Tibial nerve (tissue), 4 donors: ENCODE results near the gene ELOVL6. TPM values are rescaled to one million over a fixed set of nuclear protein-coding genes. Genes with fewer than 3 reads are reported as not detected.
A peak's percentile ranks its signal among the peaks of the same experiment; 100 is the strongest.

Experiments used
- DNase-seq, 2 donors: peaks; one replicate each; pipeline ENCODE4 v3.0.0-alpha.2; 2019; ENCODE audit warnings: low spot score in 2 of 2
- H3K27ac ChIP-seq, 4 donors: fragments of 200-600 bp; sonication (generic) in 3 of 4; one replicate each; pipeline ENCODE4 v1.5.1; 2017 to 2019; ENCODE audit warnings: mild to moderate bottlenecking in 1 of 4
- H3K27me3 ChIP-seq, 2 donors: fragments of 200-600 bp; sonication (generic) in 1 of 2; one replicate each; pipeline versions ENCODE4 v1.5.1 to v1.6.0; 2017 to 2019
- H3K36me3 ChIP-seq, 3 donors: fragments of 200-600 bp; sonication (generic); one replicate each; pipeline ENCODE4 v1.5.1; 2018 to 2019
- H3K4me1 ChIP-seq, 4 donors: fragments of 200-600 bp; sonication (generic) in 3 of 4; one replicate each; pipeline ENCODE4 v1.5.1; 2017 to 2019
- H3K4me3 ChIP-seq, 4 donors: fragments of 200-600 bp; sonication (generic) in 3 of 4; one replicate each; pipeline ENCODE4 v1.5.1; 2017 to 2019; ENCODE audit warnings: mild to moderate bottlenecking in 1 of 4, moderate library complexity in 1 of 4
- H3K9me3 ChIP-seq, 4 donors: fragments of 200-600 bp; sonication (generic) in 3 of 4; one replicate each; pipeline ENCODE4 v1.5.1; 2017 to 2019
- CTCF ChIP-seq, 5 experiments: fragments of 200-600 bp in 3 of 5; fragments of 450-650 bp in 2 of 5; sonication (generic) in 3 of 5; IDR thresholded peaks; one replicate each; pipeline ENCODE4 v1.5.1; 2016 to 2019; ENCODE audit warnings: antibody characterized with exemption in 5 of 5, mild to moderate bottlenecking in 3 of 5, moderate library complexity in 2 of 5
- EP300 ChIP-seq, 2 donors: sonication (generic); formaldehyde crosslinking; IDR thresholded peaks; one replicate each; pipeline ENCODE4 v1.6.1; 2017; ENCODE audit warnings: antibody characterized with exemption in 2 of 2, mild to moderate bottlenecking in 1 of 2
- POLR2A ChIP-seq, 2 donors: fragments of 450-650 bp; IDR thresholded peaks; one replicate each; pipeline ENCODE4 v1.6.1; 2017; ENCODE audit warnings: antibody characterized with exemption in 2 of 2, mild to moderate bottlenecking in 2 of 2, moderate library complexity in 2 of 2
- WGBS, 2 donors: methylation state at CpG; one replicate each; pipeline ENCODE4 v1.1.5; 2018; 5-methylcytosine and 5-hydroxymethylcytosine counted together
- total RNA-seq, 4 donors: library from RNA; depleted of rRNA; stranded (reverse); fragments of >200 nt; gene quantifications; one replicate each; pipeline ENCODE4 v1.1.0, GENCODE V29; 2016

ELOVL6 gene
- total RNA-seq, 4 donors from 2014 or later, result 3.1 to 8.4 (median 5.4) TPM

- 34 to 36% methylated on average over 8 of the region's 8 CpGs for WGBS, 2 donors
- DNase-seq, result no peak
- TF ChIP-seq POLR2A (IDR thresholded peaks at IDR 0.05) (no peak), CTCF (IDR thresholded peaks at IDR 0.05) (no peak), EP300 (IDR thresholded peaks at IDR 0.05) (no peak)
- peaks cover 0 to 9% (median 0%) of the 10 kb centered on the region in 4 donors for H3K4me1 ChIP-seq
- peaks cover 0 to 11% of the 10 kb centered on the region in 2 donors for H3K27me3 ChIP-seq
- H3K36me3 ChIP-seq, result no peaks in the 10 kb centered on the region
- no peak overlapping the region for H3K27ac ChIP-seq
- no peaks in the 10 kb centered on the region for H3K9me3 ChIP-seq
- no peak overlapping the region for H3K4me3 ChIP-seq
Observed at GRCh38 chr4:110033355-110034025, 164.9 kb downstream of the ELOVL6 start.

GRCh38 chr4:110032603-110033002 is 165.8 kb downstream of the ELOVL6 start:
- Histone ChIP-seq H3K27me3 (peaks cover 0 to 11% of the 10 kb centered on the region in 2 donors), H3K27ac (no peak overlapping the region), H3K4me1 (peaks cover 0 to 9% (median 0%) of the 10 kb centered on the region in 4 donors), H3K9me3 (no peaks in the 10 kb centered on the region), H3K4me3 (no peak overlapping the region), H3K36me3 (no peaks in the 10 kb centered on the region)
- TF ChIP-seq EP300 (IDR thresholded peaks at IDR 0.05) (peak in 1 of 2 donors; percentile 49), CTCF (IDR thresholded peaks at IDR 0.05) (no peak)
- 79 to 83% methylated on average over 7 of the region's 7 CpGs for WGBS, 2 donors
- peak; percentile 16 to 34 for DNase-seq

- 67 to 80% methylated on average over 3 of the region's 3 CpGs for WGBS, 2 donors
- TF ChIP-seq EP300 (IDR thresholded peaks at IDR 0.05) (no peak), CTCF (IDR thresholded peaks at IDR 0.05) (no peak), POLR2A (IDR thresholded peaks at IDR 0.05) (no peak)
- no peak overlapping the region for H3K27ac ChIP-seq
Observed at GRCh38 chr4:110025718-110026117, 172.7 kb downstream of the ELOVL6 start.

GRCh38 chr4:110025056-110025455 is 173.4 kb downstream of the ELOVL6 start:
- Histone ChIP-seq H3K4me1 (peaks cover 0 to 10% (median 0%) of the 10 kb centered on the region in 4 donors), H3K27me3 (no peaks in the 10 kb centered on the region), H3K9me3 (no peaks in the 10 kb centered on the region), H3K4me3 (no peak overlapping the region), H3K36me3 (no peaks in the 10 kb centered on the region), H3K27ac (no peak overlapping the region)
- 83 to 85% methylated on average over 1 of the region's 1 CpG for WGBS, 2 donors
- no peak for DNase-seq
- no peak for TF ChIP-seq POLR2A (IDR thresholded peaks at IDR 0.05)
- TF ChIP-seq EP300 (IDR thresholded peaks at IDR 0.05), result no peak
- TF ChIP-seq CTCF (IDR thresholded peaks at IDR 0.05), result no peak

More at GRCh38 chr4:110025718-110026117, 172.7 kb downstream of the ELOVL6 start:
- H3K36me3 ChIP-seq, result no peaks in the 10 kb centered on the region
- no peak for DNase-seq
- peaks cover 0 to 2% of the 10 kb centered on the region in 2 donors for H3K27me3 ChIP-seq
- H3K9me3 ChIP-seq, result no peaks in the 10 kb centered on the region
- H3K4me1 ChIP-seq, result peaks cover 0 to 7% (median 0%) of the 10 kb centered on the region in 4 donors
- no peak overlapping the region for H3K4me3 ChIP-seq

GRCh38 chr4:110022457-110022856 is 176.0 kb downstream of the ELOVL6 start:
- Histone ChIP-seq H3K27ac (no peak overlapping the region), H3K4me1 (peaks cover 0 to 12% (median 0%) of the 10 kb centered on the region in 4 donors), H3K4me3 (no peak overlapping the region), H3K36me3 (no peaks in the 10 kb centered on the region), H3K27me3 (no peaks in the 10 kb centered on the region), H3K9me3 (no peaks in the 10 kb centered on the region)
- DNase-seq, result no peak
- 94 to 97% methylated on average over 4 of the region's 4 CpGs for WGBS, 2 donors
- TF ChIP-seq POLR2A (IDR thresholded peaks at IDR 0.05), result no peak
- no peak for TF ChIP-seq CTCF (IDR thresholded peaks at IDR 0.05)
- no peak for TF ChIP-seq EP300 (IDR thresholded peaks at IDR 0.05)
